Nephron progenitor cell (in vitro differentiated cells): ENCODE data around the gene NEFH.
A peak's percentile ranks its signal among the peaks of the same experiment; 100 is the strongest.

Source experiments
- DNase-seq: peaks from one replicate; pipeline ENCODE4 v3.0.0; 2021
- H3K27ac Mint-ChIP-seq: 2 replicates; pipeline ENCODE4 v1.8.0; 2021; ENCODE audit warnings: mild to moderate bottlenecking, moderate library complexity, mixed read lengths
- H3K27me3 Mint-ChIP-seq: 2 replicates; pipeline ENCODE4 v1.8.0; 2021; ENCODE audit warnings: mild to moderate bottlenecking, low read depth, mixed read lengths; ENCODE audit not compliant: poor library complexity
- H3K36me3 Mint-ChIP-seq: 2 replicates; pipeline ENCODE4 v1.8.0; 2021; ENCODE audit warnings: low read depth, mixed read lengths
- H3K4me1 Mint-ChIP-seq: 2 replicates; pipeline ENCODE4 v1.8.0; 2021; ENCODE audit warnings: mixed read lengths
- H3K4me3 Mint-ChIP-seq: 2 replicates; pipeline ENCODE4 v1.8.0; 2021; ENCODE audit warnings: mild to moderate bottlenecking, moderate library complexity, mixed read lengths
- H3K9me3 Mint-ChIP-seq: 2 replicates; pipeline ENCODE4 v1.8.0; 2021; ENCODE audit warnings: mild to moderate bottlenecking, moderate library complexity, mixed read lengths
- TF ChIP-seq, protein P1 (sequence below): fragments of 200-600 bp; sonication (generic); IDR thresholded peaks from 2 replicates; pipeline ENCODE4 v1.5.0; 2021; ENCODE audit warnings: antibody characterized with exemption

Gene NEFH

DNA sequence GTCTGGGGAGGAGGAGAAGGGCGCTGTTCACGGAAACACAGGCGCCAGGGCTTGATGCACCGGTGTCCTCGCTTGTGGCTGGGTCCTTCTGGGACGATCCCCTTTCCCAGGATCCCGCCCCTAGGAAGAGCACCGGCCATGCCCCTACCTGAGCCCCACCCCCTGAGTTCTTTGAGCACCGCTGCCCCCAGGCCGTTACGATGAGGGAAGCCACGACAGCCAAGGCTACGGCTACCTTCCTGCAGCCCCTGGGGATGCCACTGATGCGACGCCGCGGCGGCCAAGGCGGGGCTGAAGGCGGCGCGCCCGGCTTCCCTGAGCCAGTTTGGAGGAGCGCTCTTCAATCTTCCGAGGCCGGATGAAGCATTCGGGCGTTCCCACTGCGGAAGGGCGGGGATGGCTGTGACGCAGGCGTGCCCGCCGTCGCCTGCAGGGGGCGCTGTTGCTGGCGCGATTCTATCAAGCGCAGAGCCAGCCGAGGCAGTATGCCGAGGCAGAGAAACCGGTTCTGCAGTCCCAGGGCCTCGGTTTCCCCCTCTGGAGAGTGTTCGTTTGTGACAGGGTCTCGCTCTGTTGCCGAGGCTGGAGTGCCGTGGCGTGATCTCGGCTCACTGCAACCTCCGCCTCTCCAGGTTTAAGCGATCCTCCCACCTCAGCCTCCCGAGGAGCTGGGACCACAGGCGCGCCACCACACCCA lies 9.7 kb upstream of the NEFH start:
- peak; percentile 92 for DNase-seq
- Mint-ChIP-seq H3K4me1 (peaks cover 6% of the 10 kb centered on the region), H3K4me3 (peak overlapping the region; percentile 77), H3K27me3 (peaks cover 95% of the 10 kb centered on the region), H3K27ac (no peak overlapping the region), H3K9me3 (no peaks in the 10 kb centered on the region), H3K36me3 (no peaks in the 10 kb centered on the region)
- TF ChIP-seq, protein P1, sequence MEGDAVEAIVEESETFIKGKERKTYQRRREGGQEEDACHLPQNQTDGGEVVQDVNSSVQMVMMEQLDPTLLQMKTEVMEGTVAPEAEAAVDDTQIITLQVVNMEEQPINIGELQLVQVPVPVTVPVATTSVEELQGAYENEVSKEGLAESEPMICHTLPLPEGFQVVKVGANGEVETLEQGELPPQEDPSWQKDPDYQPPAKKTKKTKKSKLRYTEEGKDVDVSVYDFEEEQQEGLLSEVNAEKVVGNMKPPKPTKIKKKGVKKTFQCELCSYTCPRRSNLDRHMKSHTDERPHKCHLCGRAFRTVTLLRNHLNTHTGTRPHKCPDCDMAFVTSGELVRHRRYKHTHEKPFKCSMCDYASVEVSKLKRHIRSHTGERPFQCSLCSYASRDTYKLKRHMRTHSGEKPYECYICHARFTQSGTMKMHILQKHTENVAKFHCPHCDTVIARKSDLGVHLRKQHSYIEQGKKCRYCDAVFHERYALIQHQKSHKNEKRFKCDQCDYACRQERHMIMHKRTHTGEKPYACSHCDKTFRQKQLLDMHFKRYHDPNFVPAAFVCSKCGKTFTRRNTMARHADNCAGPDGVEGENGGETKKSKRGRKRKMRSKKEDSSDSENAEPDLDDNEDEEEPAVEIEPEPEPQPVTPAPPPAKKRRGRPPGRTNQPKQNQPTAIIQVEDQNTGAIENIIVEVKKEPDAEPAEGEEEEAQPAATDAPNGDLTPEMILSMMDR: peak; percentile 98

DNA sequence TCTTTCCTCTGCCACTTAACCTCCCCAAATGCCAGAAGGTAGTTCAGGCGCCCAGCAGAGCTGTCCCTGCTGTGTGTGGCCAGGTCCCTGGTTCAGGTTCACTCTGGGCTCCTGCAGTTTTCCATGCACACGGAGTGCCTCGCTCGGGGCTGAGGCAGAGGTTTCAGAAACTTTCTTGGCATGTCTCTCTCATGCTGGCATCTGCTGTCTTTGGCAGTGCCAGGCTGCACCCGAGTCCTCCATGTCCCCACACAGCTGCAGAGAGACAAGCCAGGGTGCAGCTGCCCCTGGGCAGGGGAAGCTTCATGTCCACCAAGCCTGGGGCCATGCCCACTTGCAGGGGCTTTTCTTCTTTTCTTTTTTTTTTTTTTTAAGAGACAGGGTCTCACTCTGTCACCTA lies 7.0 kb upstream of the NEFH start:
- Mint-ChIP-seq H3K27me3 (peaks cover 93% of the 10 kb centered on the region), H3K27ac (no peak overlapping the region), H3K9me3 (no peaks in the 10 kb centered on the region), H3K4me3 (no peak overlapping the region), H3K36me3 (no peaks in the 10 kb centered on the region), H3K4me1 (peaks cover 7% of the 10 kb centered on the region)
- DNase-seq: no peak
- TF ChIP-seq, protein P1: no peak

DNA sequence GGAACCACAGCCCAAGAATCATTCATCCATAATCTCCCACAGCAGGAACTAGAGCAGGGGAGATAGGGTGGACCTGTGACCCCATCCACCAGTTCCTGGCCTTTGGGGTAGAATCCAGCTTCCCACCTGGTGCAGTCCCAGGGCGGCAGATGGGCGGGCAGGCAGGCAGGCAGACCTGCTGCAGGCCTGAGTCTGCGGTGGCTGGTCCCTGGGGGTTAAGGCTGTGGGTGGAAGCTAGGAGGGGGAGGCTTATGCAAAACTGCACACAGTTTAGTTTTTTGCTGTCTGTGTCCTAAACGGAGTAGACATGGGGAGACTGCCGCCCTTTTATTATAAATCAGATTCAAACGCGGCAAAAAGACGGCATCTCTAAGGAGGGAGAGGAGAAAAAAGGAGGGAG lies 4.5 kb upstream of the NEFH start:
- DNase-seq: no peak
- Mint-ChIP-seq H3K27ac (no peak overlapping the region), H3K27me3 (peaks cover 93% of the 10 kb centered on the region), H3K4me1 (peaks cover 17% of the 10 kb centered on the region), H3K4me3 (no peak overlapping the region), H3K9me3 (peaks cover 4% of the 10 kb centered on the region), H3K36me3 (no peaks in the 10 kb centered on the region)
- TF ChIP-seq, protein P1: no peak

DNA sequence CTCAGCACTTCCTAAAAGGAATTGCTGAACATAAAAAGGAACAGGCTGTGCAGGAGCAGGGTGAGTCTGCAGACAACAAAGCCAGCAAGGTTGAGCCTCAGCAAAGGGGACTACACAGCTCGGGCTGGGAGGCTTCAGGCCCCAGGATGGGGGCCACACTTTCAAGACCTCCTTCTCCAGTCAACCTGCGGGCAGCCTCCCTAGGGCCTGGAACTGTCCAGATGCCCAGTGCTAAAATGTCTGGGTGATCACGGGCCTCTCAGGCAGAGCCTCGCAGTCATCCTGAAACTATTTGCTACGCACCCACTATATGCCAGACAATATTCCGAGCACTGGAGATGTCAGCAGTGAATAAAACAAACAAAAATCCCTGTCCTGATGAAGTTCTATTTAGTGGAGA lies 3.9 kb upstream of the NEFH start:
- Mint-ChIP-seq H3K36me3 (no peaks in the 10 kb centered on the region), H3K4me1 (peaks cover 18% of the 10 kb centered on the region), H3K4me3 (no peak overlapping the region), H3K27me3 (peaks cover 93% of the 10 kb centered on the region), H3K27ac (no peak overlapping the region), H3K9me3 (peaks cover 4% of the 10 kb centered on the region)
- TF ChIP-seq, protein P1: no peak
- DNase-seq: no peak

DNA sequence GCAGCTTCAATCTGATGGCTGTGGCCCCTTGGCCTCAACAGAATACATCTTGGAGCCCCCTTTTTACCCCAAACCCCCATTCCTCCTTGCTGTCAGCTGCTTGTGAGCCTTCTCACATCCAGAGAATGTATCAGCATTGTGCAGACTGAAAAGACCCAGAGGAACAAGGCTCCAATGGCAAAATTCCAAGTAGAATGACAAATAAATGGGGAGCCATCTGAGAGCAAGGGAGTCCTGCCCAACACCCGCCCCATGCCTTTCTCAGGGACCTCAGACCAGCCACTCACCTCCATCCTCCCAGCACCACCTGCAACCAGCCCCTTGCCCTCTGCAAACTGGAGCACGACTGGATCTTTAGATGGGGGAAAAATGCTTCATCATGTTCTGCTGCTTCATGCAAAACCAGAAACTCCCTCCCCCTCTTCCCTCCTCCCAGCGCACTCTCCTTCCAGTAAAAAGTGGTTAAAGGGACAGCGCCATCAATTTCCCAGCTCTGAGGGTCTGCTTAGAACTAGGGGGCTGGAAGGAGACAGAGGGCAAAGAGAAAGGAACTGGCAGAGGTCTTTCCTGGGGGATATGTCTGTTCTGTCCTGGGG lies 2.2 kb upstream of the NEFH start:
- no peak for DNase-seq
- TF ChIP-seq, protein P1: no peak
- no peaks in the 10 kb centered on the region for H3K36me3 Mint-ChIP-seq
- H3K27ac Mint-ChIP-seq: no peak overlapping the region
- H3K4me3 Mint-ChIP-seq: no peak overlapping the region
- peaks cover 30% of the 10 kb centered on the region for H3K4me1 Mint-ChIP-seq
- peaks cover 93% of the 10 kb centered on the region for H3K27me3 Mint-ChIP-seq
- peaks cover 8% of the 10 kb centered on the region for H3K9me3 Mint-ChIP-seq
